HepG2 (cell line): ENCODE results near the gene VEGFB. TPM values are rescaled to one million over a fixed set of nuclear protein-coding genes. Genes with fewer than 3 reads are reported as not detected.

ENCODE experiments used
- ARHGAP35 ChIP-seq: sonication (generic); formaldehyde crosslinking; IDR thresholded peaks from 2 replicates; pipeline ENCODE4 v1.9.0; 2022; ENCODE audit warnings: mild to moderate bottlenecking, inconsistent platforms, moderate library complexity, missing genetic modification reagents, borderline replicate concordance
- ATAD3A ChIP-seq: sonication (generic); formaldehyde crosslinking; IDR thresholded peaks from 2 replicates; pipeline ENCODE4 v1.4.0; 2020; ENCODE audit warnings: missing genetic modification reagents
- CCDC6 ChIP-seq: sonication (generic); formaldehyde crosslinking; IDR thresholded peaks from 2 replicates; pipeline ENCODE4 v1.8.1; 2022; ENCODE audit warnings: mild to moderate bottlenecking, missing genetic modification reagents, moderate library complexity
- ESRRA ChIP-seq: sonication (generic); formaldehyde crosslinking; IDR thresholded peaks from 2 replicates; pipeline ENCODE4 v1.5.1; 2020; ENCODE audit warnings: mild to moderate bottlenecking, low read depth, missing genetic modification reagents
- ETV5 ChIP-seq: IDR thresholded peaks from 2 replicates; pipeline ENCODE4 v1.6.1; 2018; ENCODE audit warnings: missing biosample characterization, missing genetic modification reagents, inconsistent platforms, borderline replicate concordance
- HNF4A ChIP-seq: sonication (generic); formaldehyde crosslinking; IDR thresholded peaks from 2 replicates; pipeline ENCODE4 v1.4.0; 2020; ENCODE audit warnings: missing genetic modification reagents
- JARID2 ChIP-seq: sonication (generic); formaldehyde crosslinking; IDR thresholded peaks from 2 replicates; pipeline ENCODE4 v1.8.1; 2023; ENCODE audit warnings: missing genetic modification reagents, inconsistent platforms; ENCODE audit not compliant: insufficient replicate concordance
- RARA ChIP-seq: IDR thresholded peaks from 2 replicates; pipeline ENCODE4 v1.6.1; 2016; ENCODE audit warnings: missing genetic modification reagents, missing compliant biosample characterization
- RARG ChIP-seq: sonication (generic); formaldehyde crosslinking; IDR thresholded peaks from 2 replicates; pipeline ENCODE4 v1.4.0; 2020; ENCODE audit warnings: low read depth, mild to moderate bottlenecking, missing genetic modification reagents
- REPIN1 ChIP-seq: sonication (generic); formaldehyde crosslinking; IDR thresholded peaks from 2 replicates; pipeline ENCODE4 v1.8.0; 2022; ENCODE audit warnings: missing genetic modification reagents, low read depth, mild to moderate bottlenecking, borderline replicate concordance
- SMYD3 ChIP-seq: sonication (generic); formaldehyde crosslinking; IDR thresholded peaks from 2 replicates; pipeline ENCODE4 v1.8.1; 2023; ENCODE audit warnings: mild to moderate bottlenecking, missing genetic modification reagents
- SRF ChIP-seq: IDR thresholded peaks from 2 replicates; pipeline ENCODE4 v1.6.1; 2011; ENCODE audit warnings: mild to moderate bottlenecking, low read depth, low read length, moderate library complexity
- SRY ChIP-seq: sonication (generic); formaldehyde crosslinking; IDR thresholded peaks from 2 replicates; pipeline ENCODE4 v1.8.0; 2022; ENCODE audit warnings: mild to moderate bottlenecking, missing genetic modification reagents
- TGIF2 ChIP-seq: IDR thresholded peaks from 2 replicates; pipeline ENCODE4 v1.6.1; 2016; ENCODE audit warnings: control low read depth, missing compliant biosample characterization
- YEATS2 ChIP-seq: sonication (generic); formaldehyde crosslinking; IDR thresholded peaks from 2 replicates; pipeline ENCODE4 v1.4.0; 2020; ENCODE audit warnings: missing genetic modification reagents, borderline replicate concordance
- YY1 ChIP-seq: IDR thresholded peaks from 2 replicates; pipeline ENCODE4 v1.6.1; 2011; ENCODE audit warnings: low read length, low read depth, moderate library complexity, mild to moderate bottlenecking; ENCODE audit not compliant: insufficient read depth, insufficient replicate concordance
- ZBTB20 ChIP-seq: sonication (generic); formaldehyde crosslinking; IDR thresholded peaks from 2 replicates; pipeline ENCODE4 v1.8.1; 2023; ENCODE audit warnings: missing genetic modification reagents, low read depth, mild to moderate bottlenecking, borderline replicate concordance
- ZBTB42 ChIP-seq: sonication (generic); formaldehyde crosslinking; IDR thresholded peaks from 2 replicates; pipeline ENCODE4 v1.5.0; 2020; ENCODE audit warnings: mild to moderate bottlenecking, missing genetic modification reagents
- ZFP41 ChIP-seq: sonication (generic); formaldehyde crosslinking; IDR thresholded peaks from 2 replicates; pipeline ENCODE4 v1.4.0; 2020; ENCODE audit warnings: mild to moderate bottlenecking, missing genetic modification reagents, borderline replicate concordance
- ZNF136 ChIP-seq: sonication (generic); formaldehyde crosslinking; IDR thresholded peaks from 2 replicates; pipeline ENCODE4 v1.8.1; 2022; ENCODE audit warnings: low read depth, mild to moderate bottlenecking, moderate library complexity, missing genetic modification reagents
- ZNF354B ChIP-seq: sonication (generic); formaldehyde crosslinking; IDR thresholded peaks from 2 replicates; pipeline ENCODE4 v1.8.0; 2022; ENCODE audit warnings: mild to moderate bottlenecking, missing genetic modification reagents
- ZNF883 ChIP-seq: sonication (generic); formaldehyde crosslinking; IDR thresholded peaks from 2 replicates; pipeline ENCODE4 v1.5.1; 2020; ENCODE audit warnings: mild to moderate bottlenecking, missing genetic modification reagents; ENCODE audit errors: not compliant biosample characterization
- polyA plus RNA-seq, 8 experiments: library from polyadenylated mRNA; depleted of rRNA in 3 of 8; stranded (reverse) in 7 of 8; unstranded in 1 of 8; fragments of >200 nt; fragmentation: Illumina TruSeq in 4 of 8; extraction: Trizol in 4 of 8; gene quantifications; 2 replicates each; pipeline versions ENCODE4 v1.2.1 to v1.2.3, GENCODE V29; 2011 to 2016; ENCODE audit warnings: low read depth in 4 of 8, missing spikeins in 1 of 8, mixed read lengths in 1 of 8; ENCODE audit not compliant: insufficient read depth in 1 of 8
- total RNA-seq, 5 experiments: library from RNA; depleted of rRNA; stranded (reverse); fragments of >200 nt; fragmentation: Illumina TruSeq; extraction: Trizol; gene quantifications; 2 replicates each; pipeline ENCODE4 v1.2.3, GENCODE V29; 2016; ENCODE audit warnings: low read depth in 1 of 5
- TF ChIP-seq, protein P1 (sequence below): sonication (generic); formaldehyde crosslinking; IDR thresholded peaks from 2 replicates; pipeline ENCODE4 v1.9.0; 2022; ENCODE audit warnings: missing genetic modification reagents, mild to moderate bottlenecking, borderline replicate concordance
- TF ChIP-seq, protein P2 (sequence below): sonication (generic); formaldehyde crosslinking; IDR thresholded peaks from 2 replicates; pipeline ENCODE4 v1.4.0; 2020; ENCODE audit warnings: missing genetic modification reagents
- TF ChIP-seq, protein P3 (sequence below): sonication (generic); formaldehyde crosslinking; IDR thresholded peaks from 2 replicates; pipeline ENCODE4 v1.9.0; 2021; ENCODE audit warnings: missing genetic modification reagents, borderline replicate concordance

The VEGFB gene
- total and polyA plus RNA-seq, 2 of the 13 experiments (the other 11 are each of a cell fraction or from before 2014, with no cell fraction given) = 9.0 to 11.3 TPM

DNA sequence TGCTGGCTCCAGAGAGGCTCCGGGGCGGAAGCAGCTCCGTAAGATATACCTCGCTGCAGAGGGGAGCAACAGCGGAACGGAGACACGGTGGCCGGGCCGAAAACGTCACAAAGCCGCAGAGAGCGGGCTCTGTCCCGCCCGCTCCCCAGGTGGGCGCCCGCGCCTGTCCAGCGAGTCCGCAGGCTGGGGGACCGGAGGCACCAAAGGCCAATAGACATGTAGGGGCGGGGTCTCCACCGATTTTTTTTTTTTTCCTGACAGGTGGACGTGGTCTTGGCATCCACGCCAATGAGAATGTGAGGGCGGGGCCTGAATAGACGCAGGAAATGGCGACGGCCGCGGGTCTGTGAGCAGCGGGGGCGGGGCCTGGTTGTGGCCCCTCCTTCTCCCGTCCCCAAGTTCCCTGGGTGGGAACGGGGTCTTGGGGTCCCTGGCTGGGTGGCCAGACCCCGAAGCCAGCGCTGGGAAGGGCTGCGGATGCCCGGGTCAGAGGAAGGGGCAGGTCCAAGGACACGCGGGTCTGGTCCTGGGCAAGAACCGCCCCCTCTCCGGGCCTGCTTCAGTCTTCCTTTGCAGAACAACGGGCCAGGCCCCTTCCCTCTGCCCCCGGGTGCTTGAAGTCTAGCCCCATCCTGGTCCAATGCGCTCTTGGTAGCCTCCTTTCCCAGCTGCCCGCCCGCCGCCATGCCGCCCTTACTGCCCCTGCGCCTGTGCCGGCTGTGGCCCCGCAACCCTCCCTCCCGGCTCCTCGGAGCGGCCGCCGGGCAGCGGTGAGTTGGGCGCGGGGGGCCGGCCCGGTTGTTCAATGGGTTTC is 4.0 kb upstream of the VEGFB start, which contains the start of gene DNAJC4 (continued):
- TF ChIP-seq ZBTB42 (CRISPR knock-in tag) (no peak), ZBTB20 (CRISPR knock-in tag) (0 out of 2 replicates have a peak, but pooled peaks have one; percentile 17), ARHGAP35 (CRISPR knock-in tag) (0 out of 2 replicates have a peak, but pooled peaks have one; percentile 39), CCDC6 (CRISPR knock-in tag) (0 out of 2 replicates have a peak, but pooled peaks have one; percentile 59), YEATS2 (CRISPR knock-in tag) (peak; percentile 21; the same call in 1 of the 2 replicates), HNF4A (CRISPR knock-in tag) (no peak), SRY (CRISPR knock-in tag) (0 out of 2 replicates have a peak, but pooled peaks have one; percentile 56), YY1 (peak; percentile 87), REPIN1 (0 out of 2 replicates have a peak, but pooled peaks have one; percentile 53), ZNF354B (peak; percentile 69; the same call in 1 of the 2 replicates), ZNF136 (CRISPR knock-in tag) (peak; percentile 46; the same call in 1 of the 2 replicates), TGIF2 (0 out of 2 replicates have a peak, but pooled peaks have one; percentile 69), ZFP41 (peak; percentile 62; the same call in 1 of the 2 replicates), RARA (CRISPR knock-in tag) (0 out of 2 replicates have a peak, but pooled peaks have one; percentile 2), ESRRA (CRISPR knock-in tag) (no peak), ZNF883 (CRISPR knock-in tag) (no peak), JARID2 (CRISPR knock-in tag) (no peak), ETV5 (CRISPR knock-in tag) (peak; percentile 31; the same call in 1 of the 2 replicates), RARG (no peak), ATAD3A (CRISPR knock-in tag) (no peak), SMYD3 (peak; percentile 60; the same call in 1 of the 2 replicates), SRF (no peak)
- TF ChIP-seq, protein P1, sequence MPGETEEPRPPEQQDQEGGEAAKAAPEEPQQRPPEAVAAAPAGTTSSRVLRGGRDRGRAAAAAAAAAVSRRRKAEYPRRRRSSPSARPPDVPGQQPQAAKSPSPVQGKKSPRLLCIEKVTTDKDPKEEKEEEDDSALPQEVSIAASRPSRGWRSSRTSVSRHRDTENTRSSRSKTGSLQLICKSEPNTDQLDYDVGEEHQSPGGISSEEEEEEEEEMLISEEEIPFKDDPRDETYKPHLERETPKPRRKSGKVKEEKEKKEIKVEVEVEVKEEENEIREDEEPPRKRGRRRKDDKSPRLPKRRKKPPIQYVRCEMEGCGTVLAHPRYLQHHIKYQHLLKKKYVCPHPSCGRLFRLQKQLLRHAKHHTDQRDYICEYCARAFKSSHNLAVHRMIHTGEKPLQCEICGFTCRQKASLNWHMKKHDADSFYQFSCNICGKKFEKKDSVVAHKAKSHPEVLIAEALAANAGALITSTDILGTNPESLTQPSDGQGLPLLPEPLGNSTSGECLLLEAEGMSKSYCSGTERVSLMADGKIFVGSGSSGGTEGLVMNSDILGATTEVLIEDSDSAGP (CRISPR knock-in tag) = peak; percentile 51; the same call in 1 of the 2 replicates
- TF ChIP-seq, protein P2, sequence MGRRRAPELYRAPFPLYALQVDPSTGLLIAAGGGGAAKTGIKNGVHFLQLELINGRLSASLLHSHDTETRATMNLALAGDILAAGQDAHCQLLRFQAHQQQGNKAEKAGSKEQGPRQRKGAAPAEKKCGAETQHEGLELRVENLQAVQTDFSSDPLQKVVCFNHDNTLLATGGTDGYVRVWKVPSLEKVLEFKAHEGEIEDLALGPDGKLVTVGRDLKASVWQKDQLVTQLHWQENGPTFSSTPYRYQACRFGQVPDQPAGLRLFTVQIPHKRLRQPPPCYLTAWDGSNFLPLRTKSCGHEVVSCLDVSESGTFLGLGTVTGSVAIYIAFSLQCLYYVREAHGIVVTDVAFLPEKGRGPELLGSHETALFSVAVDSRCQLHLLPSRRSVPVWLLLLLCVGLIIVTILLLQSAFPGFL (CRISPR knock-in tag) = no peak
- TF ChIP-seq, protein P3, sequence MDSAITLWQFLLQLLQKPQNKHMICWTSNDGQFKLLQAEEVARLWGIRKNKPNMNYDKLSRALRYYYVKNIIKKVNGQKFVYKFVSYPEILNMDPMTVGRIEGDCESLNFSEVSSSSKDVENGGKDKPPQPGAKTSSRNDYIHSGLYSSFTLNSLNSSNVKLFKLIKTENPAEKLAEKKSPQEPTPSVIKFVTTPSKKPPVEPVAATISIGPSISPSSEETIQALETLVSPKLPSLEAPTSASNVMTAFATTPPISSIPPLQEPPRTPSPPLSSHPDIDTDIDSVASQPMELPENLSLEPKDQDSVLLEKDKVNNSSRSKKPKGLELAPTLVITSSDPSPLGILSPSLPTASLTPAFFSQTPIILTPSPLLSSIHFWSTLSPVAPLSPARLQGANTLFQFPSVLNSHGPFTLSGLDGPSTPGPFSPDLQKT (CRISPR knock-in tag) = no peak
